Epidermal melanocyte (primary cell): ENCODE data around the gene CC2D1A.
A peak's percentile ranks its signal among the peaks of the same experiment; 100 is the strongest.

Experiments
- DNase-seq: peaks from one replicate; pipeline ENCODE4 v3.0.0; 2011; ENCODE audit warnings: low spot score; ENCODE audit not compliant: insufficient read length

Gene CC2D1A

GRCh38 chr19:13935765-13936510 is 29.9 kb downstream of the CC2D1A start:
- DNase-seq = peak; percentile 12

GRCh38 chr19:13937479-13938300 is 31.7 kb downstream of the CC2D1A start:
- peak; percentile 56 for DNase-seq

GRCh38 chr19:13938301-13939064 is 32.5 kb downstream of the CC2D1A start, which contains the start of gene PODNL1:
Gene PODNL1, minus strand, starts transcription at chr19:13938417. Its CDS starts 236 bp downstream, at chr19:13938181.
- DNase-seq = peak; percentile 70

GRCh38 chr19:13942023-13942684 is 36.2 kb downstream of the CC2D1A start:
- no peak for DNase-seq

GRCh38 chr19:13946414-13946813 is 40.4 kb downstream of the CC2D1A start:
- no peak for DNase-seq

- DNase-seq = no peak
Measured at GRCh38 chr19:13951043-13951442, 45.0 kb downstream of the CC2D1A start.

- DNase-seq = no peak
Measured at GRCh38 chr19:13951799-13952153, 45.8 kb downstream of the CC2D1A start.

GRCh38 chr19:13952154-13952930 is 46.3 kb downstream of the CC2D1A start, which contains the start of gene DCAF15:
Gene DCAF15, plus strand, starts transcription at chr19:13952509. Its CDS starts 4 bp downstream, at chr19:13952513.
- DNase-seq = peak; percentile 100

- DNase-seq = peak; percentile 77
Measured at GRCh38 chr19:13952931-13953531, 47.0 kb downstream of the CC2D1A start.

- no peak for DNase-seq
Measured at GRCh38 chr19:13954185-13954584, 48.2 kb downstream of the CC2D1A start.

GRCh38 chr19:13955662-13956364 is 49.8 kb downstream of the CC2D1A start:
- no peak for DNase-seq

- no peak for DNase-seq
Measured at GRCh38 chr19:13956365-13956744, 50.4 kb downstream of the CC2D1A start.

GRCh38 chr19:13957051-13957450 is 51.0 kb downstream of the CC2D1A start:
- DNase-seq = no peak

- DNase-seq = no peak
Measured at GRCh38 chr19:13958043-13958442, 52.0 kb downstream of the CC2D1A start.

- DNase-seq = no peak
Measured at GRCh38 chr19:13959141-13959961, 53.4 kb downstream of the CC2D1A start.

GRCh38 chr19:13959962-13960862 is 54.2 kb downstream of the CC2D1A start:
- no peak for DNase-seq
